ENCODE data around the gene CACNA1F.

CACNA1F gene

GRCh38 chrX:49231333-49232000 lies 1.7 kb downstream of the CACNA1F start:
- H3K27ac ChIP-seq = no peak overlapping the region
- no peak overlapping the region for H3K4me3 ChIP-seq
- TF ChIP-seq, protein P1, sequence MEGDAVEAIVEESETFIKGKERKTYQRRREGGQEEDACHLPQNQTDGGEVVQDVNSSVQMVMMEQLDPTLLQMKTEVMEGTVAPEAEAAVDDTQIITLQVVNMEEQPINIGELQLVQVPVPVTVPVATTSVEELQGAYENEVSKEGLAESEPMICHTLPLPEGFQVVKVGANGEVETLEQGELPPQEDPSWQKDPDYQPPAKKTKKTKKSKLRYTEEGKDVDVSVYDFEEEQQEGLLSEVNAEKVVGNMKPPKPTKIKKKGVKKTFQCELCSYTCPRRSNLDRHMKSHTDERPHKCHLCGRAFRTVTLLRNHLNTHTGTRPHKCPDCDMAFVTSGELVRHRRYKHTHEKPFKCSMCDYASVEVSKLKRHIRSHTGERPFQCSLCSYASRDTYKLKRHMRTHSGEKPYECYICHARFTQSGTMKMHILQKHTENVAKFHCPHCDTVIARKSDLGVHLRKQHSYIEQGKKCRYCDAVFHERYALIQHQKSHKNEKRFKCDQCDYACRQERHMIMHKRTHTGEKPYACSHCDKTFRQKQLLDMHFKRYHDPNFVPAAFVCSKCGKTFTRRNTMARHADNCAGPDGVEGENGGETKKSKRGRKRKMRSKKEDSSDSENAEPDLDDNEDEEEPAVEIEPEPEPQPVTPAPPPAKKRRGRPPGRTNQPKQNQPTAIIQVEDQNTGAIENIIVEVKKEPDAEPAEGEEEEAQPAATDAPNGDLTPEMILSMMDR (IDR thresholded peaks at IDR 0.05) = no peak
- DNase-seq (ENCODE audit: low spot score) = no peak

DNA sequence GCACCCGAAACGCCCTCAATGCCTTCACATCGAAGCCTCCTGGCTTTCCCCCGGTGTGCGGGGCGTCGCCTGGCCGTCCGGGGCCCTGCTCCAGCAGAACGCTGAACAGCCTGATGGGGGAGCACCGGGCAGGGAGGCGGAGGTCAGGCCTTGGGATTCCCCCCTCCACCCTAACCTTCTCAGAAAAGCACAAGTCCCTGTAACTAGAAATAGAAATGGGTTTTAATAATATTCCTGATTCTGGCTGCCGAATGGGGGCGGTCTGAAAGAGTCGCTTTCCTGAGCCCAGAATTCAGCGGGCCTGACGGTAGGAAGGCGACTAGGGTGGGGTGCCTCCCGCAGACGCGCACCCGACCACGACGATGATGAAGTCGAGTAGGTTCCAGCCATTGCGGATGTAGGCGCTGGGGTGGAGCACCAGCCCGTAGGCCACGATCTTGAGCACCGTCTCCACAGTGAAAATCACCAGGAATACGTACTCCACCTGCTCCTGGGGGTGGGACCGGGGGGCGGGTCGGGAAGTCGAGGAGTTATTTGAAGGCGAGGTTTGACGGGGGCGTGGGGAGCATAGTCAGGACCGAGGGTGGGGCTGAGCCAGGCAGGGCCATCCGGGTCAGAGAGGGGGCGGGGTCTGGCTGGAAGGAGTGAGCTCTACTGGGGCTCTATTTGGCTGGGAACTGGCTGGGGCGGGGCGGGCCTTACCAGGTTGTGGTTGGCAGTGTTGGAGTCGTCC lies 2.5 kb downstream of the CACNA1F start:
- peak overlapping the region; percentile 64 for H3K4me3 ChIP-seq

GRCh38 chrX:49228185-49228584 lies 5.0 kb downstream of the CACNA1F start:
- H3K27ac ChIP-seq = no peak overlapping the region
- no peak overlapping the region for H3K4me3 ChIP-seq
- no peak for DNase-seq (ENCODE audit: low spot score)
- TF ChIP-seq, protein P1 (IDR thresholded peaks at IDR 0.05) = no peak

More for the DNA sequence above, 2.5 kb downstream of the CACNA1F start:
- TF ChIP-seq, protein P1 (IDR thresholded peaks at IDR 0.05) = no peak
- H3K27ac ChIP-seq = peak overlapping the region in 1 of 2 donors; percentile 51
- DNase-seq (ENCODE audit: low spot score) = no peak

DNA sequence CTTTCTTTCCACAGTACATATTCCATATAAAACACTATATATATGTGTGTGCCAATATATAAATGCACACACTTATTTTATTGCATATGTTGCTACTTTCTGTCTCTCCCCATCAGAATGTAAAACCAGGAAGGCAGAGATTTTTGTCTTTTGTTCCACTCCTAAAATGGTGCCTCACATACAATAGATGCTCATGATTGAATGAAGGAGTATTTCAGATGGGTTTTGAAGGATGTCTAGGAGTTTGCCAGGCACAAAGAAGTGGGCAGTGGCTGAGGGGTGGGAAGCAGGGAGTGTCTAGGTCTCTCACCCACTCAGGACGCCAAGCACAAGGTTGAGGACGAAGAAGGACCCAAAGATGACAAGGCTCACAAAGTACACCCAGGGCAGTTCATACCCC lies 5.4 kb downstream of the CACNA1F start:
- DNase-seq (ENCODE audit: low spot score) = no peak
- Histone ChIP-seq H3K27ac (no peak overlapping the region), H3K4me3 (no peak overlapping the region)
- TF ChIP-seq, protein P1 (IDR thresholded peaks at IDR 0.05) = no peak

DNA sequence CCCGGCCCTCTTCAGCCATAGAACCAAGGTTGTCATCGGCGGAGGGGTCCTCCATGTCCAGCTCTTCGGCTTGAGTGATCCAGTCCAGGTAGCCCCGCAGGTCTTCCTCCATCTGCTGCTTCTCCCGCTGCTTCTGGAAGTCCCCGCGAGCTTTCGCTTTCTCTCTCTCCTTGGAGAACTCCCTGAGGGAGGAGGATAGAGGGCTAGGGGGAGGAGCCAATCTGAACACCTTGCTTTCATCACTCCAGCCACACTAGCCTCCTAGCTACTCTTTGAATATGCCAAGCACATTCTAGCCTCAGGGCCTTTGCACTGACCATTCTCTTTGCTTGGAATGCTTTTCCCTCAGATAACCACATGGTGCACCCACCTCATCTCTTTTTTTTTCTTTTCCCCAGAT lies 6.2 kb downstream of the CACNA1F start:
- H3K4me3 ChIP-seq = no peak overlapping the region

DNA sequence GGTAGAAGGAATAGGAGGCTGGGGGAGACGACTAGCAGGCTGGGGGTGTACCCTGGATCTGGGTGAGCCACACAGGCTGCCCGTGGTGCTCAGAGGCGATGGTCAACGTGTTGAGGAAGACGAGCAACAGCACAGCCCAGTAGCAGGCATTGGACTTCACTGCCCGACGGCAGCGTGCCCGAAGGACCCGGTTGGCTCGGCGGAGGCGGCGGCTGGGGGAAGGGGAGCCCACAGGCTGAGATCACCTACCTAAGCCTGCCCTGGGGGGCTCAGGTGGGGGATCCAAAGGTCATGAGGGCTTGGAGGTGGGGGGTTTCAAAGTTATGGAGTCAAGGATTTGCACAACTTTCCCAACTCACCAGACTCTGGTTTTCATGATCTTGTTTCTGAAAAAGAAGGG lies 7.3 kb downstream of the CACNA1F start:
- TF ChIP-seq, protein P1 (IDR thresholded peaks at IDR 0.05) = no peak
- Histone ChIP-seq H3K4me3 (no peak overlapping the region), H3K27ac (no peak overlapping the region)
- no peak for DNase-seq (ENCODE audit: low spot score)

More for the DNA sequence above, 6.2 kb downstream of the CACNA1F start:
- no peak overlapping the region for H3K27ac ChIP-seq
- TF ChIP-seq, protein P1 (IDR thresholded peaks at IDR 0.05) = no peak
- DNase-seq (ENCODE audit: low spot score) = no peak

GRCh38 chrX:49221868-49222267 lies 11.3 kb downstream of the CACNA1F start:
- TF ChIP-seq, protein P1 (IDR thresholded peaks at IDR 0.05) = no peak
- Histone ChIP-seq H3K4me3 (no peak overlapping the region), H3K27ac (no peak overlapping the region)
- DNase-seq (ENCODE audit: low spot score) = no peak

All from coronary artery (tissue), 2 donors.